ENCODE results near the gene AMACR. TPM values are rescaled to one million over a fixed set of nuclear protein-coding genes. Genes with fewer than 3 reads are reported as not detected.

The AMACR gene
- total RNA-seq, 1 donor from 2014 or later: 1.3 TPM

DNA sequence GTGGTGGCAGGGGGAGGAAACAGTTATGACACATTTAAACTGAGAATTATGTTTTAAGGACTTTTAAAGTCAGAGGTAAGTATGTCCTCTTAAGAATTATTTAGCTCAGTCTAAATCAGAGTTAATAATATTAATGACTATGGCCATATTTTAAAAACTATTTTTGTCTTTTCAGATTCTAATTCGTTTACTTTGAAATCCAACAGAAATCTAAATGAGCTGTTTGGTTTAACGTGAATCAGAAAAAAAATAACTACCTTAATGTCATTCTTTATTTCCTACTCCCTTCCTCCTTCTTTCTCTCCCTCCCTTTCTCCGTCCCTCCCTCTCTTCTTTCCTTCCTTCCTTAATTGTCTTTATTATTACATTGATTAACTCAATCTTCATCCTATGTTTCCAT, 20.5 kb upstream of the AMACR start:
- H3K9me3 ChIP-seq: no peaks in the 10 kb centered on the region
- DNase-seq (ENCODE audit: low spot score in 2 of 2): no peak
- H3K36me3 ChIP-seq: no peaks in the 10 kb centered on the region
- intact Hi-C loops (cut with DNase I): no loop called here
- no peak overlapping the region for H3K4me3 ChIP-seq
- H3K4me1 ChIP-seq: no peaks in the 10 kb centered on the region
- TF ChIP-seq, protein P1, sequence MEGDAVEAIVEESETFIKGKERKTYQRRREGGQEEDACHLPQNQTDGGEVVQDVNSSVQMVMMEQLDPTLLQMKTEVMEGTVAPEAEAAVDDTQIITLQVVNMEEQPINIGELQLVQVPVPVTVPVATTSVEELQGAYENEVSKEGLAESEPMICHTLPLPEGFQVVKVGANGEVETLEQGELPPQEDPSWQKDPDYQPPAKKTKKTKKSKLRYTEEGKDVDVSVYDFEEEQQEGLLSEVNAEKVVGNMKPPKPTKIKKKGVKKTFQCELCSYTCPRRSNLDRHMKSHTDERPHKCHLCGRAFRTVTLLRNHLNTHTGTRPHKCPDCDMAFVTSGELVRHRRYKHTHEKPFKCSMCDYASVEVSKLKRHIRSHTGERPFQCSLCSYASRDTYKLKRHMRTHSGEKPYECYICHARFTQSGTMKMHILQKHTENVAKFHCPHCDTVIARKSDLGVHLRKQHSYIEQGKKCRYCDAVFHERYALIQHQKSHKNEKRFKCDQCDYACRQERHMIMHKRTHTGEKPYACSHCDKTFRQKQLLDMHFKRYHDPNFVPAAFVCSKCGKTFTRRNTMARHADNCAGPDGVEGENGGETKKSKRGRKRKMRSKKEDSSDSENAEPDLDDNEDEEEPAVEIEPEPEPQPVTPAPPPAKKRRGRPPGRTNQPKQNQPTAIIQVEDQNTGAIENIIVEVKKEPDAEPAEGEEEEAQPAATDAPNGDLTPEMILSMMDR (IDR thresholded peaks at IDR 0.05): no peak
- H3K27me3 ChIP-seq: no peaks in the 10 kb centered on the region
- H3K27ac ChIP-seq: no peak overlapping the region

DNA sequence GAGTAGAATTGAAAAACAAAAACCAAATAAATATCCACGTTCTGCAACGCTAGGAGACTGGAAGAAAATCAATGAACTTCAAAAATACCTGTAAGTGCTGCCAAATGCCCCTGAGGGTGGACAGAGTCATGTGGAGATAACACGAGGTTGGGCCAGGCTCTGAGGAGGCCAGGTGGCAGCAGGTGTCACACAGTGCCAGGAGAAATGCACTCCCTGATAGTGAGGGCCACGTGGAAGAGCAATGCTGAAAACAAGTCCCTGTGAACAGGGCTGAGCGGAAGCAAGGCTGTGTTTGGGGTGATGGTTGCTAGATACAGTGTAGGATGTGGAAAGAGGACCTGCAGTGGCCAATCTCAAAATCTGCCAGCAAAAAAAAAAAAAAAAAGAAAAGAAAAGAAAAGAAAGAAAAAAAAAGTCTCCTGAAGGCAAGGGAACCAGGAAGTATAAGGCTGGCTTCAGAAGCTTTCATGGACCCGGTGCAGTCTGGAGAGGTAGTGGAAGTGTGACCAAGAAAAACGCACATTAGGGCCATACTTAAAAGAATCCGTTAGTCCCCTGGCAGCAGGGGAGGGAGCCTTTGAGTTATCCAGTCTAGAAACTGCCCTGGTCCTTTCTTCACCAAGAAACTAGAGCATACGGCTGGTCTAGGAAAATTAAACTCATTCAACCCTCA, 18.4 kb upstream of the AMACR start:
- Histone ChIP-seq H3K9me3 (no peaks in the 10 kb centered on the region), H3K4me3 (no peak overlapping the region), H3K27me3 (no peaks in the 10 kb centered on the region), H3K27ac (no peak overlapping the region), H3K36me3 (no peaks in the 10 kb centered on the region), H3K4me1 (no peaks in the 10 kb centered on the region)
- TF ChIP-seq, protein P1 (IDR thresholded peaks at IDR 0.05): no peak
- DNase-seq (ENCODE audit: low spot score in 2 of 2): no peak
- intact Hi-C loops (cut with DNase I): no loop called here

DNA sequence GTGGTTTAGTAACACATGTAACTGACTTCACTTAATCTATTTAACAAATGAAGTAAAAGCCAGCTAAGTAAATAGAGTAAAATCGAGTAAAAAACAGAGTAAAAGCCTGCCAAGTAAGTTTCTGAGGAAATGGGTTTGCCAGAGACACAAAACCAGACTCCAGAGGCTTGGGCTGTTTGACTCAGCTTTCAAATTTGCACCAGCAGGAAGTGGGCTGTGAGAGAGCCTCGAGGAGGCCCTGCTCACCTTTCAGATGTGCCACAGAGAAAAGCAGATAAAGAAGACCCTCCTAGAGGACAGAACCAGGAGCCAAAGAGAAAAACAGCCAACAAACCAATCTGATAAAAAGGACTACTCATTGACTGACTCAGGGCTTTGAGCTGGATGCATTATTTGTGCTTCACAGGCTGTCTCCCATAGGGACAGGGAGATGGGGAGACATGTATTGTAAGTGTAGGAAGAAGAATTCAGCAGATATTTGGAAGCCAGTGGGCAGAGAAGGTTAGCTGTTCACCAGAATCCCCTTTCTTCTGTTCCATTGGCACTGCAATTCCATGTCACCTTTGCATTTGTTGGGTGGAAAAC, 14.4 kb upstream of the AMACR start:
- Histone ChIP-seq H3K4me3 (no peak overlapping the region), H3K4me1 (no peaks in the 10 kb centered on the region), H3K36me3 (no peaks in the 10 kb centered on the region), H3K27me3 (no peaks in the 10 kb centered on the region), H3K27ac (no peak overlapping the region), H3K9me3 (no peaks in the 10 kb centered on the region)
- TF ChIP-seq, protein P1 (IDR thresholded peaks at IDR 0.05): no peak
- intact Hi-C loops (cut with DNase I): no loop called here
- DNase-seq (ENCODE audit: low spot score in 2 of 2): no peak

DNA sequence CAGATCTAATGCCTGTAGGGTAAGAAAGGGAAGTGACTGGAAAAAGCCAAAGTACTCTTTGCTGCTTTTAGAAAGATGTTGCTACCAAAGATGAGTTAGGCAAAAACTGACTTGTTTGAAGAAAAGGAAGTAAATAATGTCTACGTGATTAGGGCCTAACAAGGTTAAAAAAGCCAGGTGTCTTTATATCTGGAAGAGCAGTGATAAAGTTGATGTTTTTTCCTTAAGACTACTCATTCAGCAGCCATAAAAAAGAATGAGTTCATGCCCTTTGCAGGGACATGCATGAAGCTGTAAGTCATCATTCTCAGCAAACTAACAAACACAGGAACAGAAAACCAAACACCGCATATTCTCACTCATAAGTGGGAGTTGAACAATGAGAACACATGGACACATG, 13.5 kb upstream of the AMACR start:
- Histone ChIP-seq H3K4me3 (no peak overlapping the region), H3K27ac (no peak overlapping the region)
- no peak for DNase-seq (ENCODE audit: low spot score in 2 of 2)

DNA sequence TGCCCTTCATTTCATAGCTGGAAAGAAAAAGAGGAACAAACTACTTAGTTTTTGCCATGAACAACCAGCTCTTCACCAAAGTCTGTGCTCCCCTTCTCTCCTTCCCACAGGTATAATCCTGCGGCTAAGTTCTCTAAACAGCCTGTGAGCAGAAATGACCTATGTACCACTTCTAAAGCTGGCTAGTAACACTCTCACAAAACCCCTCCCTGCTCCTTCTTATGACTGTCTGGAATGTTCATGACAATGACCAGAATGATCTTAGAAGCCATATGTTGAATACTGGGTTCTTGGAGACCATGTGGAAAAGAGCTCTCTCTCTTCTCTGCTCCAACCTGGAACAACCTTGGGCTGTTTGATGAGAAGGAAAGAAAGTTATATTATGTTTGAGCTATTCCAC, 12.9 kb upstream of the AMACR start:
- H3K4me1 ChIP-seq: no peaks in the 10 kb centered on the region
- H3K9me3 ChIP-seq: no peaks in the 10 kb centered on the region
- no peaks in the 10 kb centered on the region for H3K36me3 ChIP-seq
- H3K27me3 ChIP-seq: no peaks in the 10 kb centered on the region
- intact Hi-C loops (cut with DNase I): no loop called here
- no peak for DNase-seq (ENCODE audit: low spot score in 2 of 2)
- H3K27ac ChIP-seq: no peak overlapping the region
- no peak overlapping the region for H3K4me3 ChIP-seq
- TF ChIP-seq, protein P1 (IDR thresholded peaks at IDR 0.05): no peak

More for the DNA sequence above, 13.5 kb upstream of the AMACR start:
- TF ChIP-seq, protein P1 (IDR thresholded peaks at IDR 0.05): no peak
- no peaks in the 10 kb centered on the region for H3K9me3 ChIP-seq
- H3K4me1 ChIP-seq: no peaks in the 10 kb centered on the region
- intact Hi-C loops (cut with DNase I): no loop called here
- no peaks in the 10 kb centered on the region for H3K36me3 ChIP-seq
- no peaks in the 10 kb centered on the region for H3K27me3 ChIP-seq
